H1 (cell line): ENCODE results near the gene NHLRC2.

ENCODE experiments used
- CEBPB ChIP-seq: IDR thresholded peaks from 2 replicates; pipeline ENCODE4 v1.6.1; 2012; ENCODE audit warnings: low read depth, low read length
- CTCF ChIP-seq, 3 experiments: IDR thresholded peaks; 1 replicate in 2 of 3; 2 replicates in 1 of 3; pipeline versions ENCODE4 v1.5.1 to v1.6.1; 2011; ENCODE audit warnings: low read length in 3 of 3, mild to moderate bottlenecking in 3 of 3, inconsistent platforms in 2 of 3, low read depth in 1 of 3, moderate library complexity in 1 of 3; ENCODE audit not compliant: insufficient read depth in 1 of 3; ENCODE audit errors: control extremely low read depth in 1 of 3
- EZH2 ChIP-seq: fragments of 200-600 bp; sonication (generic); IDR thresholded peaks from 2 replicates; pipeline ENCODE4 v1.7.1; 2012; ENCODE audit warnings: low read depth, mild to moderate bottlenecking, moderate library complexity, low read length, inconsistent platforms; ENCODE audit not compliant: severe bottlenecking
- KDM5A ChIP-seq: fragments of 200-600 bp; IDR thresholded peaks from 2 replicates; pipeline ENCODE4 v1.7.1; 2012; ENCODE audit warnings: mild to moderate bottlenecking, low read length, inconsistent platforms, mixed read lengths
- MAX ChIP-seq: IDR thresholded peaks from 2 replicates; pipeline ENCODE4 v1.6.1; 2012; ENCODE audit warnings: inconsistent platforms
- POLR2A ChIP-seq, 2 experiments: IDR thresholded peaks; 1 replicate in 1 of 2; 2 replicates in 1 of 2; pipeline ENCODE4 v1.6.1; 2011; ENCODE audit warnings: low read depth in 2 of 2, low read length in 2 of 2, mild to moderate bottlenecking in 2 of 2; ENCODE audit errors: control extremely low read depth in 1 of 2
- POLR2AphosphoS5 ChIP-seq: IDR thresholded peaks from 2 replicates; pipeline ENCODE4 v1.6.1; 2011; ENCODE audit warnings: low read depth, low read length
- RAD21 ChIP-seq, 2 experiments: IDR thresholded peaks in 1 of 2; conservative IDR thresholded peaks in 1 of 2; 2 replicates each; pipeline ENCODE4 v1.6.1; 2011; ENCODE audit warnings: low read depth in 2 of 2, low read length in 2 of 2, improper control_type of control experiment in 1 of 2, inconsistent platforms in 1 of 2, mild to moderate bottlenecking in 1 of 2, moderate library complexity in 1 of 2
- SIN3A ChIP-seq, 2 experiments: IDR thresholded peaks in 1 of 2; conservative IDR thresholded peaks in 1 of 2; 2 replicates each; pipeline ENCODE4 v1.6.1; 2011 to 2012; ENCODE audit warnings: low read length in 2 of 2, improper control_type of control experiment in 1 of 2, low read depth in 1 of 2, mild to moderate bottlenecking in 1 of 2
- SP1 ChIP-seq: IDR thresholded peaks from 2 replicates; pipeline ENCODE4 v1.6.1; 2011; ENCODE audit warnings: low read depth, low read length
- SP2 ChIP-seq: IDR thresholded peaks from 2 replicates; pipeline ENCODE4 v1.6.1; 2012; ENCODE audit warnings: mild to moderate bottlenecking, low read length, inconsistent platforms
- SRF ChIP-seq: IDR thresholded peaks from 2 replicates; pipeline ENCODE4 v1.6.1; 2011; ENCODE audit warnings: mild to moderate bottlenecking, low read depth, low read length, moderate library complexity
- SUZ12 ChIP-seq: fragments of 200-600 bp; sonication (generic); IDR thresholded peaks from 2 replicates; pipeline ENCODE4 v1.6.1; 2012; ENCODE audit warnings: mild to moderate bottlenecking, inconsistent platforms, low read length, moderate library complexity, mixed read lengths
- TAF1 ChIP-seq: IDR thresholded peaks from 2 replicates; pipeline ENCODE4 v1.6.1; 2011; ENCODE audit warnings: mild to moderate bottlenecking, low read depth, low read length

GRCh38 chr10:113922787-113923570 is 68.5 kb downstream of the NHLRC2 start:
- no peak for TF ChIP-seq POLR2A (IDR thresholded peaks at IDR 0.05; ENCODE audit: control extremely low read depth in 1 of 2, low read depth in 2 of 2, low read length in 2 of 2)
- peak; percentile 40 to 58 (median 58) for TF ChIP-seq CTCF (IDR thresholded peaks at IDR 0.05; ENCODE audit: control extremely low read depth in 1 of 3, insufficient read depth in 1 of 3, low read depth in 1 of 3, low read length in 3 of 3)
- TF ChIP-seq MAX, result no peak
- no peak for TF ChIP-seq POLR2AphosphoS5
- TF ChIP-seq SRF, result no peak
- no peak for TF ChIP-seq SP1
- no peak for TF ChIP-seq SIN3A (conservative IDR thresholded peaks at IDR 0.05 in 1 of 2, IDR thresholded peaks at IDR 0.05 in 1 of 2; ENCODE audit: low read depth in 1 of 2, low read length in 2 of 2)
- TF ChIP-seq RAD21 (IDR thresholded peaks at IDR 0.05 in 1 of 2, conservative IDR thresholded peaks at IDR 0.05 in 1 of 2; ENCODE audit: low read depth in 2 of 2, low read length in 2 of 2), result peak; percentile 44 to 45
- TF ChIP-seq TAF1, result no peak
- TF ChIP-seq CEBPB, result no peak
- no peak for TF ChIP-seq EZH2
- TF ChIP-seq KDM5A, result no peak
- no peak for TF ChIP-seq SP2
- no peak for TF ChIP-seq SUZ12
